HCT116 (cell line): ENCODE measurements around the gene GATM. TPM values are rescaled to one million over a fixed set of nuclear protein-coding genes. Genes with fewer than 3 reads are reported as not detected.

Experiments used
- ATAC-seq: fragments of 200-7000 bp; cut with Tn5 transposase; 2 replicates; pipeline ENCODE4 v1.9.1; 2020; ENCODE audit warnings: mild to moderate bottlenecking, moderate library complexity
- BruUV-seq: library from RNA; stranded (reverse); fragments of 400-500 nt; replicated peaks from 2 replicates; lab custom pipeline; 2021; lab: Mats Ljungman, UMichigan
- CTCF ChIA-PET: fragments of 300-600 bp; sonication (Branson Sonifier 250); formaldehyde crosslinking; loops from one replicate; lab custom pipeline; 2021; ENCODE audit warnings: antibody characterized with exemption; lab: Charles Lee
- POLR2A ChIA-PET: fragments of 300-600, 350-600 bp; sonication (Branson Sonifier 250); formaldehyde crosslinking; loops from one replicate; lab custom pipeline; 2021; ENCODE audit warnings: antibody characterized with exemption; lab: Charles Lee
- RAD21 ChIA-PET, 2 experiments: fragments of 300-600 bp; sonication (Branson Sonifier 250); formaldehyde crosslinking; loops; one replicate each; lab custom pipeline; 2023; ENCODE audit warnings: low total read pairs in 2 of 2; ENCODE audit not compliant: uncharacterized antibody in 2 of 2, unreplicated experiment in 2 of 2, low non-redundant PET in 1 of 2; lab: Charles Lee
- DNase-seq: peaks from one replicate; pipeline ENCODE4 v3.0.0-alpha.2; 2010; ENCODE audit warnings: low read depth, low spot score
- H2AFZ ChIP-seq: fragments of 200-600 bp; shearing (Covaris generic), sonication (generic); 2 replicates; pipeline ENCODE4 v1.6.1; 2017; ENCODE audit warnings: low read depth, mixed run types, mixed read lengths, antibody characterized with exemption, low read length; ENCODE audit not compliant: poor library complexity, severe bottlenecking
- H3K27ac ChIP-seq: 2 replicates; pipeline ENCODE4 v1.5.1; 2012; ENCODE audit warnings: low read depth, low read length
- H3K27me3 ChIP-seq: fragments of 200-600 bp; sonication (generic); 2 replicates; pipeline ENCODE4 v1.6.1; 2016; ENCODE audit warnings: mixed run types, low read length, mixed read lengths; ENCODE audit not compliant: insufficient read depth
- H3K36me3 ChIP-seq, 2 experiments: fragments of 200-500 bp in 1 of 2; fragments of 200-600 bp in 1 of 2; sonication (Bioruptor generic) in 1 of 2; sonication (generic) in 1 of 2; 2 replicates each; pipeline versions ENCODE4 v1.5.1 to v1.6.1; 2014 to 2016; ENCODE audit warnings: low read length in 2 of 2, inconsistent platforms in 1 of 2, mixed read lengths in 1 of 2, mixed run types in 1 of 2; ENCODE audit not compliant: insufficient read depth in 2 of 2, control insufficient read depth in 1 of 2
- H3K4me1 ChIP-seq, 2 experiments: fragments of 200-600 bp in 1 of 2; sonication (generic) in 1 of 2; 2 replicates each; pipeline versions ENCODE4 v1.5.1 to v1.6.1; 2012 to 2017; ENCODE audit warnings: low read length in 2 of 2, inconsistent platforms in 1 of 2, mild to moderate bottlenecking in 1 of 2, mixed read lengths in 1 of 2, mixed run types in 1 of 2, moderate library complexity in 1 of 2; ENCODE audit not compliant: insufficient read depth in 2 of 2, control insufficient read depth in 1 of 2
- H3K4me2 ChIP-seq: fragments of 200-600 bp; sonication (generic); 2 replicates; pipeline ENCODE4 v1.6.1; 2017; ENCODE audit warnings: mixed run types, low read length, mixed read lengths
- H3K4me3 ChIP-seq, 2 experiments: fragments of 200-600 bp in 1 of 2; sonication (generic) in 1 of 2; replicated peaks in 1 of 2; 2 replicates each; pipeline ENCODE4 v1.5.1; 2011 to 2016; ENCODE audit warnings: low read length in 2 of 2, control low read depth in 1 of 2, low read depth in 1 of 2, mild to moderate bottlenecking in 1 of 2, mixed read lengths in 1 of 2, mixed run types in 1 of 2
- H3K79me2 ChIP-seq: fragments of 200-600 bp; sonication (generic); 2 replicates; pipeline ENCODE4 v1.6.1; 2017; ENCODE audit warnings: mild to moderate bottlenecking, mixed run types, low read length, moderate library complexity, mixed read lengths; ENCODE audit not compliant: insufficient read depth
- H3K9ac ChIP-seq: fragments of 200-600 bp; sonication (generic); 2 replicates; pipeline ENCODE4 v1.6.1; 2016; ENCODE audit warnings: low read length, mixed read lengths
- H3K9me2 ChIP-seq: fragments of 200-600 bp; sonication (generic), shearing (Covaris generic); 2 replicates; pipeline ENCODE4 v1.6.1; 2017; ENCODE audit warnings: mixed run types, mild to moderate bottlenecking, moderate library complexity; ENCODE audit not compliant: insufficient read depth
- H3K9me3 ChIP-seq, 2 experiments: fragments of 200-500 bp in 1 of 2; fragments of 200-600 bp in 1 of 2; sonication (Bioruptor generic) in 1 of 2; sonication (generic) in 1 of 2; 2 replicates each; pipeline ENCODE4 v1.6.1; 2014 to 2017; ENCODE audit warnings: low read length in 2 of 2, mixed read lengths in 2 of 2, inconsistent platforms in 1 of 2, low read depth in 1 of 2, mild to moderate bottlenecking in 1 of 2, mixed run types in 1 of 2, moderate library complexity in 1 of 2; ENCODE audit not compliant: control insufficient read depth in 1 of 2, insufficient read depth in 1 of 2
- H4K20me1 ChIP-seq: fragments of 200-600 bp; sonication (generic), shearing (Covaris generic); 2 replicates; pipeline ENCODE4 v1.6.1; 2017; ENCODE audit warnings: mixed run types, mild to moderate bottlenecking, moderate library complexity; ENCODE audit not compliant: insufficient read depth
- CBX3 ChIP-seq: IDR thresholded peaks from 2 replicates; pipeline ENCODE4 v1.6.1; 2012; ENCODE audit warnings: low read depth
- EZH2 ChIP-seq: fragments of 200-600 bp; sonication (generic); IDR thresholded peaks from 2 replicates; pipeline ENCODE4 v1.6.1; 2017; ENCODE audit warnings: antibody characterized with exemption, mixed run types
- JUND ChIP-seq: IDR thresholded peaks from 2 replicates; pipeline ENCODE4 v1.6.1; 2012
- POLR2AphosphoS5 ChIP-seq: IDR thresholded peaks from 2 replicates; pipeline ENCODE4 v1.6.1; 2011; ENCODE audit warnings: mild to moderate bottlenecking, low read depth, low read length, moderate library complexity
- RAD21 ChIP-seq: IDR thresholded peaks from 2 replicates; pipeline ENCODE4 v1.6.1; 2012; ENCODE audit warnings: low read depth, mild to moderate bottlenecking
- SIN3A ChIP-seq: IDR thresholded peaks from 2 replicates; pipeline ENCODE4 v1.6.1; 2012; ENCODE audit warnings: low read depth
- SP1 ChIP-seq: IDR thresholded peaks from 2 replicates; pipeline ENCODE4 v1.6.1; 2012; ENCODE audit warnings: low read depth
- SRF ChIP-seq: IDR thresholded peaks from 2 replicates; pipeline ENCODE4 v1.6.1; 2012; ENCODE audit warnings: low read depth
- YY1 ChIP-seq: IDR thresholded peaks from 2 replicates; pipeline ENCODE4 v1.6.1; 2011; ENCODE audit warnings: low read length, low read depth, moderate library complexity, mild to moderate bottlenecking; ENCODE audit not compliant: insufficient replicate concordance; ENCODE audit errors: extremely low read depth
- intact Hi-C: fragments of 100-400 bp; cut with micrococcal nuclease; formaldehyde crosslinking; loops from 2 replicates; pipeline ENCODE4 v1.10.0; 2022
- total RNA-seq: library from RNA; stranded (reverse); gene quantifications from one replicate; pipeline ENCODE4 v1.2.1, GENCODE V29; 2021; ENCODE audit not compliant: unreplicated experiment
- TF ChIP-seq, protein P1 (sequence below): IDR thresholded peaks from 2 replicates; pipeline ENCODE4 v1.6.1; 2011; ENCODE audit warnings: mild to moderate bottlenecking, low read length, moderate library complexity; ENCODE audit not compliant: insufficient replicate concordance; ENCODE audit errors: extremely low read depth
- TF ChIP-seq, protein P2 (sequence below), 3 experiments: fragments of 200-600 bp in 1 of 3; sonication (generic) in 1 of 3; IDR thresholded peaks in 2 of 3; conservative IDR thresholded peaks in 1 of 3; 2 replicates each; pipeline ENCODE4 v1.5.1; 2012 to 2017; ENCODE audit warnings: low read depth in 2 of 3, low read length in 2 of 3, antibody characterized with exemption in 1 of 3, borderline replicate concordance in 1 of 3, control low read depth in 1 of 3, mild to moderate bottlenecking in 1 of 3, mixed read lengths in 1 of 3, mixed run types in 1 of 3, moderate library complexity in 1 of 3; ENCODE audit not compliant: insufficient read depth in 1 of 3

GATM gene
- total RNA-seq, 1 experiment from 2014 or later: 3.1 TPM

DNA sequence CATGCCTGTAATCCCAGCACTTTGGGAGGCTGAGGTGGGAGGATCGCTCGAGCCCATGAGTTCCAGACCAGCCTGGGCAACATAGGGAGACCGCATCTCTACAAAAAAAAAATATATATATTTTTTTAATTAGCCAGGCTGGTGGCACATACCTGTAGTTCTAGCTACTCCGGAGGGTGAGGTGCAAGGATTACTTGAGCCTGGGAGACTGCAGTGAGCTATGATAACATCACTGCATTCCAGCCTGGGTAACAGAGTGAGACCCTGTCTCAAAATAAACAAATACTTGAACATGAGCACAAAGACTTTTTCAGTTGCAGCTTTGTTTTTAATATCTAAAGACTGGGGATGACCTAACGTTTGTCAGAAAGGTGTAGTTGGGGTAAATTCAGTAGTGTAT lies 31.3 kb upstream of the GATM start:
- peaks cover 52 to 68% of the 10 kb centered on the region in 2 experiments for H3K36me3 ChIP-seq
- ChIA-PET POLR2A (no interaction called here), RAD21 (no interaction called here), CTCF (interaction anchor here (1.2 kb wide), 1 partner anchor 10 kb away, joined by 3 read pairs; no protein-coding TSS in a partner anchor)
- H3K4me3 ChIP-seq: no peak overlapping the region
- BruUV-seq: no TSS peak
- H3K27ac ChIP-seq: no peak overlapping the region
- H2AFZ ChIP-seq: no peak overlapping the region
- TF ChIP-seq, protein P1, sequence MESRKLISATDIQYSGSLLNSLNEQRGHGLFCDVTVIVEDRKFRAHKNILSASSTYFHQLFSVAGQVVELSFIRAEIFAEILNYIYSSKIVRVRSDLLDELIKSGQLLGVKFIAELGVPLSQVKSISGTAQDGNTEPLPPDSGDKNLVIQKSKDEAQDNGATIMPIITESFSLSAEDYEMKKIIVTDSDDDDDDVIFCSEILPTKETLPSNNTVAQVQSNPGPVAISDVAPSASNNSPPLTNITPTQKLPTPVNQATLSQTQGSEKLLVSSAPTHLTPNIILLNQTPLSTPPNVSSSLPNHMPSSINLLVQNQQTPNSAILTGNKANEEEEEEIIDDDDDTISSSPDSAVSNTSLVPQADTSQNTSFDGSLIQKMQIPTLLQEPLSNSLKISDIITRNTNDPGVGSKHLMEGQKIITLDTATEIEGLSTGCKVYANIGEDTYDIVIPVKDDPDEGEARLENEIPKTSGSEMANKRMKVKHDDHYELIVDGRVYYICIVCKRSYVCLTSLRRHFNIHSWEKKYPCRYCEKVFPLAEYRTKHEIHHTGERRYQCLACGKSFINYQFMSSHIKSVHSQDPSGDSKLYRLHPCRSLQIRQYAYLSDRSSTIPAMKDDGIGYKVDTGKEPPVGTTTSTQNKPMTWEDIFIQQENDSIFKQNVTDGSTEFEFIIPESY: no peak
- TF ChIP-seq CBX3: no peak
- TF ChIP-seq JUND: no peak
- TF ChIP-seq, protein P2, sequence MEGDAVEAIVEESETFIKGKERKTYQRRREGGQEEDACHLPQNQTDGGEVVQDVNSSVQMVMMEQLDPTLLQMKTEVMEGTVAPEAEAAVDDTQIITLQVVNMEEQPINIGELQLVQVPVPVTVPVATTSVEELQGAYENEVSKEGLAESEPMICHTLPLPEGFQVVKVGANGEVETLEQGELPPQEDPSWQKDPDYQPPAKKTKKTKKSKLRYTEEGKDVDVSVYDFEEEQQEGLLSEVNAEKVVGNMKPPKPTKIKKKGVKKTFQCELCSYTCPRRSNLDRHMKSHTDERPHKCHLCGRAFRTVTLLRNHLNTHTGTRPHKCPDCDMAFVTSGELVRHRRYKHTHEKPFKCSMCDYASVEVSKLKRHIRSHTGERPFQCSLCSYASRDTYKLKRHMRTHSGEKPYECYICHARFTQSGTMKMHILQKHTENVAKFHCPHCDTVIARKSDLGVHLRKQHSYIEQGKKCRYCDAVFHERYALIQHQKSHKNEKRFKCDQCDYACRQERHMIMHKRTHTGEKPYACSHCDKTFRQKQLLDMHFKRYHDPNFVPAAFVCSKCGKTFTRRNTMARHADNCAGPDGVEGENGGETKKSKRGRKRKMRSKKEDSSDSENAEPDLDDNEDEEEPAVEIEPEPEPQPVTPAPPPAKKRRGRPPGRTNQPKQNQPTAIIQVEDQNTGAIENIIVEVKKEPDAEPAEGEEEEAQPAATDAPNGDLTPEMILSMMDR (IDR thresholded peaks at IDR 0.05 in 2 of 3, conservative IDR thresholded peaks at IDR 0.05 in 1 of 3; ENCODE audit: borderline replicate concordance in 1 of 3, insufficient read depth in 1 of 3, low read depth in 2 of 3, low read length in 2 of 3): no peak
- TF ChIP-seq EZH2: no peak
- no peak for TF ChIP-seq POLR2AphosphoS5
- no peak for TF ChIP-seq RAD21
- no peak for TF ChIP-seq YY1
- no peak for TF ChIP-seq SIN3A
- TF ChIP-seq SP1: no peak
- TF ChIP-seq SRF: no peak
- intact Hi-C loops: no loop called here
- no peaks in the 10 kb centered on the region for H3K4me1 ChIP-seq
- H3K4me2 ChIP-seq: no peak overlapping the region
- DNase-seq (no peak), ATAC-seq (no peak)
- no peaks in the 10 kb centered on the region for H3K9me2 ChIP-seq
- no peaks in the 10 kb centered on the region for H3K27me3 ChIP-seq
- no peak overlapping the region for H3K9ac ChIP-seq
- H3K9me3 ChIP-seq: no peaks in the 10 kb centered on the region
- H3K79me2 ChIP-seq: peaks cover 51% of the 10 kb centered on the region
- no peaks in the 10 kb centered on the region for H4K20me1 ChIP-seq
